ENCODE measurements around the gene UNC5C. TPM values are rescaled to one million over a fixed set of nuclear protein-coding genes. Genes with fewer than 3 reads are reported as not detected.

The UNC5C gene
- polyA plus RNA-seq, 1 of the 3 experiments (the other 2 are of a cell fraction): 3.3 TPM

- Histone ChIP-seq H3K36me3 (replicated peaks in 1 of 2; ENCODE audit: control insufficient read depth in 1 of 2, insufficient read depth in 2 of 2, low read length in 1 of 2) (no peaks in the 10 kb centered on the region), H3F3A (replicated peaks; ENCODE audit: insufficient read depth) (peaks cover 9% of the 10 kb centered on the region), H3K27ac (ENCODE audit: low read depth in 2 of 2, low read length in 1 of 2) (peak overlapping the region; percentile 16 to 99; a peak in 3 of 4 replicates), H3K27me3 (ENCODE audit: insufficient read depth) (no peaks in the 10 kb centered on the region), H3K9me3 (no peaks in the 10 kb centered on the region), H3K4me3 (ENCODE audit: low read depth in 2 of 2, low read length in 1 of 2) (no peak overlapping the region), H3K9ac (0 out of 2 replicates have a peak overlapping the region, but pooled peaks have one; percentile 3), H3K4me2 (0 out of 2 replicates have a peak overlapping the region, but pooled peaks have one; percentile 0), H2AFZ (ENCODE audit: low read depth) (peak overlapping the region; percentile 52), H3K4me1 (ENCODE audit: control insufficient read depth in 1 of 2, insufficient read depth in 2 of 2, low read depth in 1 of 2, low read length in 1 of 2) (peaks cover 34 to 88% of the 10 kb centered on the region in 2 experiments; a peak in 3 of 4 replicates), H4K20me1 (ENCODE audit: insufficient read depth) (no peaks in the 10 kb centered on the region; the same call in 1 of the 2 replicates), H3K79me2 (ENCODE audit: insufficient read depth) (peaks cover 1% of the 10 kb centered on the region; the same call in 1 of the 2 replicates), H3K9me2 (no peaks in the 10 kb centered on the region)
- no peak for DNase-seq
- TF ChIP-seq TCF12 (IDR thresholded peaks at IDR 0.05): no peak
- TF ChIP-seq RFX5 (IDR thresholded peaks at IDR 0.05; ENCODE audit: low read length): peak; percentile 99
- ChIA-PET CTCF (interaction anchor here (1.1 to 12.4 kb wide), 3 partner anchors 17 to 147 kb away, joined by 3 to 114 read pairs (median 7); partner anchors contain the start of gene UNC5C), POLR2A (interaction anchor here (0.6 to 1.9 kb wide), 3 partner anchors 8 to 19 kb away, joined by 3 to 8 read pairs (median 4); no protein-coding TSS in a partner anchor)
- WGBS (ENCODE audit: low lambda C conversion rate): 46% methylated on average over 4 of the region's 4 CpGs
Observed at GRCh38 chr4:95528388-95528948, 20.3 kb downstream of the UNC5C start.

DNA sequence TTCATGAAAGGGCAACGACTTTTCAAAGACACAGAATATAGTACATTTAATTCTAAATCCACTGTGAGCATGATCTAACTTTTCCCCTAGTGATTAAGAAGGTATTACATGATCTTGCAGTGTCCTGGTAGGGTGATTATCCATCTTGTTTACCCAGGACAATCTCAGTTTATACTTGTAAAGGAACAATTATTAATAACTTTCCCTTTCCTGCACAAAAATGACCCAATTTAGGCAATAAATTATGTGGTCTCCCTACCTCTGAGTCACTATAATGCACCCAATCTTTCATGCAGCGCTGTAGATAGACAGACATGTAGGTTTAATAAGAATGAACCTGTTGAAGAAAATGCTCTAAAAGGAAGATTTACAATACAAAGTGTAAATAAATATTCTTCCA, 22.7 kb downstream of the UNC5C start:
- CTCF ChIA-PET: interaction anchor here (1.0 to 12.4 kb wide), 3 partner anchors 20 to 827 kb away, joined by 3 to 114 read pairs (median 3); partner anchors contain the start of gene UNC5C
- TF ChIP-seq RCOR1 (IDR thresholded peaks at IDR 0.05; ENCODE audit: low read length): no peak
- TF ChIP-seq ELF1 (IDR thresholded peaks at IDR 0.05): no peak
- TF ChIP-seq RFX5 (IDR thresholded peaks at IDR 0.05; ENCODE audit: low read length): no peak
- TF ChIP-seq GATA2 (CRISPR knock-in tag; IDR thresholded peaks at IDR 0.05): no peak
- no peak for TF ChIP-seq IRF3 (IDR thresholded peaks at IDR 0.05; ENCODE audit: low read depth, low read length)
- 0 out of 2 replicates have a peak, but pooled peaks have one; percentile 3 for TF ChIP-seq JUND (IDR thresholded peaks at IDR 0.05)
- TF ChIP-seq FOXM1 (IDR thresholded peaks at IDR 0.05; ENCODE audit: low read depth): no peak
- TF ChIP-seq CHD2 (IDR thresholded peaks at IDR 0.05; ENCODE audit: low read length, partially characterized antibody): no peak

More for the DNA sequence above, 22.7 kb downstream of the UNC5C start:
- Histone ChIP-seq H3K4me2 (no peak overlapping the region), H3K36me3 (replicated peaks in 1 of 2; ENCODE audit: control insufficient read depth in 1 of 2, insufficient read depth in 2 of 2, low read length in 1 of 2) (peaks cover 0 to 4% of the 10 kb centered on the region in 2 experiments), H4K20me1 (ENCODE audit: insufficient read depth) (no peaks in the 10 kb centered on the region), H2AFZ (ENCODE audit: low read depth) (no peak overlapping the region), H3K4me1 (ENCODE audit: control insufficient read depth in 1 of 2, insufficient read depth in 2 of 2, low read depth in 1 of 2, low read length in 1 of 2) (peaks cover 21 to 76% of the 10 kb centered on the region in 2 experiments; a peak in 3 of 4 replicates), H3K79me2 (ENCODE audit: insufficient read depth) (no peaks in the 10 kb centered on the region; the same call in 1 of the 2 replicates), H3K9me2 (no peaks in the 10 kb centered on the region), H3K9me3 (no peaks in the 10 kb centered on the region), H3K9ac (no peak overlapping the region), H3K4me3 (ENCODE audit: low read depth in 2 of 2, low read length in 1 of 2) (no peak overlapping the region), H3K27ac (ENCODE audit: low read depth in 2 of 2, low read length in 1 of 2) (peak overlapping the region in 1 of 2 experiments; percentile 99; a peak in 2 of 4 replicates), H3F3A (replicated peaks; ENCODE audit: insufficient read depth) (peaks cover 9% of the 10 kb centered on the region), H3K27me3 (ENCODE audit: insufficient read depth) (no peaks in the 10 kb centered on the region)
- POLR2A ChIA-PET: interaction anchor here (2.7 kb wide), 1 partner anchor 23 kb away, joined by 29 read pairs; the partner anchor contains the start of gene UNC5C
- 49% methylated on average over 2 of the region's 2 CpGs for WGBS (ENCODE audit: low lambda C conversion rate)
- DNase-seq: no peak
